Kidney capillary endothelial cell (primary cell): ENCODE data around the gene AVP.

Experiments
- DNase-seq: peaks from one replicate; pipeline ENCODE4 v3.0.0-alpha.2; 2018; ENCODE audit warnings: low spot score

The AVP gene

DNA sequence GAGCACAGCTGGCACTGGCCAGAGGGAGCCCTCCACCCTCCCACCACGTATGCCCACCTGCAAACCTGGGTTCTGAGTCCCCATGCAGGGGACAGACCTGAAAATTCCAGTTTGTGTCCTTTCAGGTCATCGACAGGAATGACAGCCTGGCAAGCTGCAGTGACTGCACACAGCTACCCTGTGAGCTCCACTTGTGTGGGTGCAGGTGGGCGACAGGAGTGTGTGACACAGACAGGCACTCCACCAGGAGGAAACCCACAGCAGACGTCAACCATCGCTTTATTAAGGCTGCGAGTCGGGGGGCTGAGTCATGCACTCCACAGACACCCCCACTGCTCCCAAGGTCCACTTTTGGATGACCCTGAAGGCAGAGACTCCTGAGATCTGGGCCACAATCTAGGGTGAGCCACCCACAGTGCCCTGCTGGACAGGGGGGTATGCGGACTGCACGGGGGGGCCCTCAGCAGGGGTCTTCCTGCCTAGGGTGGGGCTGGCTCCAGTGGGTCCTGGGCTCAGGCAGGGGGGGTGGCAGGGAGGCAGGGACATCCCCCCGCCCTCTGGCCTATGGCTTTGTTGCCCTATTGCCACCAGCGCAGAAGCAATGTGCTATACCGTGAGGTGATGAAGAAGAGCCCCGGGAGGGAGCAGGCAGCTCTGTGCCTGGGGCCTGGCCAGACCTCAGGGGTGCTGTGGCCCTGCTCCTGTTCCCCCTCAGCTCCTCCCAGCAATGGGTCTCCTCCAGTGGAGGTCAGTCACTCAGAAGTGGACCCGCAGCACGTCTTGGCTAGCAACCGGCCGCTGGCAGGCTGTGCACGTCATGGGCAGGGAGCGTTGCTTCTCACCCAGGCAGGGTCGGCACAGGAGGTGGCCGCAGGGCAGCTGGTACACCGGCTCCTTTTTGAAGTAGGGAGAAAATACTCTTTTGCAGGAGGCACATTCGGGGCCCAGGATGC is 25.1 kb upstream of the AVP start:
- DNase-seq = no peak

DNA sequence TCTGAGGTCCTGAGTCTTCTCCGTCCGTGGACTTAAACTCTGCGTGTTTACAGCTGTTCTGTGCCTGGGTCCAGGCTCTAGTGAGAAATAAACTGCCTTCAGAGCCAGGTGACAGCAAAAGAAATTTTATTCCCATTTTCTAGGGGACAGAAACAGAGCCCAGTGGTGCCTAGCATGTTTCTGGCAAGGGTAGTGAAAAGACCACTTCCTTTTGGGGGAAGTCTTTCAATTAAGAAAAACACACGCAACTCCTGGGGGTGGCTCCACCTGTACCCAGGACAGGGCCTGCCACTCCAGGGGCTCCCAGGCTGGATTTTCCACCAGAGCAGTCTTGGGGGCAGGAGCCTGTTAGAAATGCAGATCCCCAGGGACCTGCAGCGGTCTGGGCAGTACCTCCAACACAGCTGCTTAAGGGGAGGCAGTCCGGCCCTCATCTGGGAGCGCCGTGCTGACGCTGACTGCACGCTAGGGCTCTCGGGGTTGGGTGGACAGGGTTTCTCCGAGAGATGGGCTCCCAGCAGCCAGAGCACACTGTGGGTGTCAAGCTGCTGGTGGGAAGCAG is 23.0 kb upstream of the AVP start:
- DNase-seq = no peak

DNA sequence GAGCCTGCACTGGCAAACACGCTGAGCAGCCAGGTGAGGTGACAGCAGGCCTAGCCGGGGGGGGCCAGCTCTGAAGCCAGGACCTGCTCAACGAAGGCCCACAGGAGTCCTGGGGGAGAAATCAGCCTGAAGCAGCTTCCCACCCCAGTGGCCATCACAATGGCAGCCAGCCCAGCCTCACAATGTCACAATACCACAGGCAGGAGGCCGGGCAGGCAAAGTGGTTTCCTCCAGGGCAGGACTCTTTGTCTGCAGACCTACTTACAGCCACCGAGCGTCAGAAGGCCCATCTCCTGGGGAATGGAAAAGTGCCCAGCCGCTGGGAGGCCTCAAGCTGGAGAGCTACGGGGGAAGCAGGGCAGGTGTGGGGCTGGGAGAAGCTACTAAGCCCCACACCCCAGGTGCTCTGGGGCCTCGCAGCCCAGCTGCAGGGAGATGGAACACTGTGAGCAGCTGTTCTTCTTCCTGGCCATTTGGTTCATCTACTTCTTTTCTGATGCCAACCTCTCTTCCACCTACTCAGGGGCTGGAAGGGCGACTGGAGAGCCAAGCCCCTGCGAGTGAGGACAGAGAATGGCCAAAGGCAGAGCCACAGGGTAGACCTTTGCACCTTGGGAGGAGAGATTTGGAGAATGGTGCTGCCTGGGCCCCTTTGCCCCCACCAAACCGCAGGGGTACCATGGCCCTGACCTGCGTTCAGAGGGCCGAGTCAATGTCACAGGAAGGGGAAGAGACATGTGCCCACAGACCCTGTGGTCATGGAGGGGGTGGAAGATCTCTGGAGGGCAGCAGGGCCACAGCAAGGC is 22.3 kb upstream of the AVP start:
- DNase-seq = no peak

DNA sequence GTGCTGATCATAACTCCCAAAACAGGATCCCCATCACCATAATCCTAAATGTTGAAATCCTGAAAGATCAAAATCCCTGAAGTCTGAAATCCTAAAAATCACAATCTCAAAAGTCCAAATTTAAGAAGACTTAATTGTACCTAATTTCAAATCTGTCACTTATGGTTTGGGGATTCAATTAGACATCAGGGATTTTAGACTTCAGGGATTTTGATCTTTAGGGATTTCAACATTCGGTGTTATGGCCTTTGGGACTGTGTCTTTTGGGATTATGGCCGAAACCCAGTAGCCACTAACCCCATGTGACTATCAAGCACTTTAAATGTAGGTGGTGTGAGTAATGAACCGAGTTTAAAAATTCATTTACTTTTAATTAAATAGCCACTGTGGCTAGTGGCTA is 21.7 kb upstream of the AVP start:
- DNase-seq = no peak

DNA sequence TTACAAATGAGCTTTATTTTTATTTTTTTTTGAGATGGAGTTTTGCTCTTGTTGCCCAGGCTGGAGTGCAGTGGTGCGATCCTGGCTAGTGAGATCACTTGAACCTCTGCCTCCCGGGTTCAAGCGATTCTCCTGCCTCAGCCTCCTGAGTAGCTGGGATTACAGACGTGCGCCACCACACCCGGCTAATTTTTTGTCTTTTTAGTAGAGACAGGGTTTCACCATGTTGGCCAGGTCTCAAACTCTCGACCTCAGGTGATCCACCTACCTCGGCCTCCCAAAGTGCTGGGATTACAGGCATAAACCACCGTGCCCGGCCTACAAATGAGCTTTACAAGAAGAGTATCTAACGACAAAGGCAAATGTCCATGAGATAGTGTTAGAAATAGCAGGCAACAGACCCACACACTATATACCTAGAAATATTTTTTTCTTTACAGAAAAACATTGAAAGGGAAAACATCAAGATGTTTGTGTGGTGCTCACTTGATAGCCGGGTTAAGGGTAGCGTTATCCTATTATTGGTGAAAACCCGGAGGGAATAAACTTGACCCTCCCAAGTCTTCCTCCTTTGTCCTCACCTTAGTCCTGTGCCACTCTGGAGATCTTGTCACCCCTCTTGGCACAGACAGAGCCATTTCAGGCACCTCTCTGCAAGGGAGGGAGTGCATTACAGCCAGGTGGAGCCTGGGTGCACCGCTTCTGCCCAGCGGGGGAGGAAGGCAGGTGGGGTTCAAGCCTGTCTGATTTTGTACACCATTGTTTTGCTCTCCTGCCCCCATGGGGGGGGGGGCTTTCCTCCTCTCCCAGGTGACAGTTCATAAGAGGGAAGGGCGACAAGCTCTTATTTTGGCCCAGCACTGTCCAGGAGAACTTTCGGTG is 21.0 kb upstream of the AVP start:
- no peak for DNase-seq

DNA sequence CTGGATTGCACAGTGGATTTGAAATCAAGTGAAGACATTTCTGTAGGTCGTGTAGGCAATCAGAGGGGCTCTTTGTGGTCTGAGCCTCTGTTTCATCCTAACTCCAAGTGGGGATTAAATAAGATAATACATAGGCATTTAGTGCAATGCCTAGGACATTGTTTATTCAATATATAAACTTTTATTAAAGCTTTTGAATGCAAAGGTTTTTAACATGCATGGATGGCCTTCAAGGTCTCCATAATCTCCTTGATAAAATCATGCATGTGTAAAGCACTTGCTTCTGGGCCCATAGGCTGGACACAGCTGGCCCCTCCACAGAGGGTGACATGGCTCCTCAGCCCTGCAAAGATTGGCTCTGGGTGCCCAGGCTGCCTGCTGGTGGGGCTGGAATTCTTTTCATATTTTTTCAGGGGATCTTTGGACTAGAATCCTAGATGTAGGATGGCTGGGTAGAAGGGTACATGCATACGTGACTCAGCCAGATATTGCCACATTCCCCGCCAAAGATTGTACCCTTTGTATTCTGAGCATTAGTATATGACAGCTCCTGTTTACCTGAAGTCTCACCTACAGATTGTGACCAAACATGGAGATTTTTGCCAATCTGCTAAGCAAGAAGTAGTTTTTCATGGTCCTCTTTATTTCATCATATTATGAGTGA is 19.0 kb upstream of the AVP start:
- no peak for DNase-seq

DNA sequence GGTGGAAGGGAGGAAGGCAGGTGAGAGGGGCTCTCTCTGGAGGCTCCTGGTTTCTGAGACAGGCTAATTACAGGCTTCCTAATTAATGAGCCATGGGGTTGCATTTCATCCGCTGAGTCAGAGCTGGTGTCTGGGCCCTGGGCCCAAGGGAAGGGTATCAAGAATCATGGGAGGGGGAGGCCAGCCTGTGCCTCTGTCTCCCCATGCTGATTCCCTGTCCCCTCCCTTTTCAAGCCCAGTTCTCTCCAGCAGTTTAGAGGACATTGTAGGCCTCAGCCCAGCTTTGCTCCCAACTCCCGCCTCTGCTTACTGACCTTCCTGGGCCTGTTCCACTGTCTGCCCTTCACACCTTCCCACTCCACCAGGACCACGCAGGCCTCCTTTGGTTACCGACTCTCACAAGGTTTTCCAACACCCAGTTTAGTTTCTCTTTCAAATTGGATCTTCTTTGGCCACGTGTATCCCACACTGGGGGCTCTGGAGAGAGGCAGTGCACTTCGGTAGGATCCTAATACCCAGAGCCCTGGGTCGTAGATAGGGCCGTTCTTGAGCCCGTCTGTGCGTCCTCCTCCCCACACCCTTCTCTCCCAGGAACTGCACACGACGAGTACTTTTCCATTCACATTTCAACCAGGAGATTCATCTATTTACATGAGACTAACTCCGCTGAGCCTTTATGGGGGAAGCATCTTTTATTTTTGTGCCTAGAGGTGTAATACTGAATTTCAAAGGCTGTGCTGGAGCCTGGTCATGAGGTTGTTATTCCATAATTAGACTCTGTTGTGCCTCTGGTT is 18.2 kb upstream of the AVP start:
- DNase-seq = no peak

DNA sequence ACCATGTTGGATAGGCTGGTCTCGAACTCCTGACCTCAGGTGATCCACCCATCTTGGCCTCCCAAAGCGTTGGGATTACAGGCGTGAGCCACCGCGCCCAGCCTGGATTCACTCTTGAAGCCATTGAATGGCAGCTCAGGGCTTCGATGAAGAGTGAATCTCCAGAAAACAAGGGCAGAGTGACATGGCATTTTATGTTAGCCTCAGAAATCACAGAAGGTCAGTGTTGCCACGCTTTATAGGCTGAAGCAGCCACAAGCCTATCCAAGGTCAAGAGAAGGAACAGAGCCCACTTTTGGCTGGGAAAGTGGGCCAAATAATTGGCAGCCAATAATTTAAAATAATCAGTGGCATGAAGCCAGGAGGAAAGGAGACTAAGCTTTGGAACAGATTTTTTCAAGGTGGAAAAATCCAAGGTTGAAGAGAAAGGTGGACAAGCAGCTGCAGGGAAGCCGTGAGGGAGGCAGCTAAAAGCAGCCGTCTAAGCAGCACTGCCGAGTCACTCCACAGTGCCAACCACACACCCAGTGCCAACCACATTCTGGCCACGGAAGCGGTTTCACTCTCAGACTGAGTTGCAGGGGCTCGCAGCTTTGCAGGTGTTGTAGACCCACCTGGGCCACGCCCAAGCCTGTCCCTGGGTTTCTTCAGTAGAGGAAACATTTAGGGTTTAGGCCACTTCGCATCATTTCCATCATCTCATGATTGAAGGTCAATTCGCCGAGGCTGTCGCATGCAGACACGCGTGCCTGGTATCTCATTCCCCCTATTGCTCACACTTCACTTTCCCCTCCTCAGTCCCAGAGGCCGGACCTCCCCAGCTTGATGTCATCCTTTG is 17.4 kb upstream of the AVP start:
- no peak for DNase-seq

DNA sequence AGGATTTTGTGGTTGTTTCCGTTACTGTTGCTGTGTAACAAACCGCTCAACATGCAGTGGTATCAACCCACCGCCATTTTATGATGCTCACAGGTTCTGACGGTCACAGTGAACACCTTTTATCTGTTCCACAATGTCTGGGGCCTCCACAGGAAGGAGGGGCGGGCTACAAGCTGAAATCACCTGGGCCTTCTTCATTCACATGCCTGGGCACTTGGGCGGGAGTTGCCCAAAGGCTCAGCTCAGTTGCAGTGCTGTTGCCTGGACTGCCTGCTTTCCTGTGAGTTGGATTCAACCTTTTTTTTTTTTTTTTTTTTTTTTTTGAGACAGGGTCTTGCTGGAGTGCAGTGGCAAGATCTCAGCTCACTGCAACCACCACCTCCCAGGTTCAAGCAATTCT is 16.7 kb upstream of the AVP start:
- no peak for DNase-seq

DNA sequence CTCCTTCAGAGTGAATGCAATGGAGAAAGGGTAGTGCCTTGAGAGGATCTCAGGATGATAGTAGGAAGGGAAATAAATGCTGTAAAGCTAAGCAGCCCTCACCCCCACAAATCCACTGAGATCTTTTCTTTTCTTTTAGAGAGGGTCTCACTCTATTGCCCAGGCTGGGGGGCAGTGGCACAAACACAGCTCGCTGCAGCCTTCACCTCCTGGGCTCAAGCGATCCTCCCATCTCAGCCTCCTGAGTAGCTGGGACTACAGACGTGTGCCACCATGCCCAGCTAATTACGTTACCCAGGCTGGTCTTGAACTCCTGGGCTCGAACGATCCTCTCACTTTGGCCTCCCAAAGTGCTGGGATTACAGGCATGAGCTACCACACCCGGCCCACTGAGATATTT is 16.0 kb upstream of the AVP start:
- DNase-seq = no peak

DNA sequence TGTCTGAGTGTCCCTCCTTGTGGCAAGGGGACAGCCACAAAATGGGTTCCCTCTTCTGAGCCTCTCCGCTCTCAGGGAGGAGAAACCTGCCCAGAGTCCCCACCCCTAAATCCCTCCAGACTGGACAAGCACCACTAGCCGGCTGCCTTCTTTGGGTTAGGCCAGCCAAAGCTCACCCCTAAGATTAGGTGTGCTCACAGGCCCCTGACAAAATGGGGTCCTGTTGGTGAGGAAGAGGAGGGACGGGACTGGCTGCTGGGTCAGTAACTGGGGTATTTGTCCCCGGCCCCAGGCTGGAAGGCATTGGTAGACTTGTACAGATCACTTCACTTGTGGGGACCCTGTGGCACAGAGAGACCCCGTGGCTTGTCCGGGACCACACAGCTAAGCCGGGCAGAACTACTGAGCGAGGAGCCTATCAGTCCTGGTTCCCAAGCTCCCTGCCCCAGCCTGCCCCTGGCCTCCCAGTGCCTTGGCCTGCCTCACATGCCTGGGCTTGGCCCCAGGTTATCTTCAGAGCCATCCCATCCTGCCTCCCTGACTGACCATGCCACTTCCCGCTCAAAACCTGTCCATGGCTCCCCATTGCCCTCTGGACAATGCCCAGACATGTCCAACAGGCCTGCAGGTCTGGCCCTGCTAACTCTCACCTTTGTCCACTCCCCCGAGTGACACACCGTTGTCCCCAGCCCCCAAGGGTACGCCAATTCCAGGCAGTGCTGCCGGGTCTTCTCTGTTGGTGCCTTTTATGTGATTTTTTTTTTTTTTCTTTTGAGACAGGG is 10.5 kb upstream of the AVP start:
- DNase-seq = no peak

DNA sequence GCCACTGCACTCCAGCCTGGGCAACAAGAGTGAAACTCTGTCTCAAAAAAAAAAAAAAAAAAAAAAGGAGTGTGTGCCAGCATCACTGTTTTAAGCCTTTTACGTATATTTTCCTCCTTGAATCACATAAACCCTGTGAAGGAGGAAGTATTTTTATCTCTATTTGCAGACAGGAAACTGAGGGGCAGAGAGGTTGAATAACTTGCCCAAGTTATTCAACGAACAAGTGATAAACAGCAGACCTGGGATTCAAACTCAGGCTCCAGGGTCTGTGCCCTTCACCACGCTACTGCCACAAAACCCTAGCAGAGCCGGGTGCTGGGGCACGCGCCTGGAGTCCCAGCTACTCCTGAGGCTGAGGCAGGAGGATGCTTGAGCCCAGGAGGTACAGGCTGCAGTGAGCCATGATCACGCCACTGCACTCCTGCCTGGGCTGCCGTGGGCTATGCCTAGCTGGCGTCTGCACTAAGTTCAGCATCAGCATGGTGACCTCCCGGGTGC is 9.4 kb upstream of the AVP start:
- no peak for DNase-seq

DNA sequence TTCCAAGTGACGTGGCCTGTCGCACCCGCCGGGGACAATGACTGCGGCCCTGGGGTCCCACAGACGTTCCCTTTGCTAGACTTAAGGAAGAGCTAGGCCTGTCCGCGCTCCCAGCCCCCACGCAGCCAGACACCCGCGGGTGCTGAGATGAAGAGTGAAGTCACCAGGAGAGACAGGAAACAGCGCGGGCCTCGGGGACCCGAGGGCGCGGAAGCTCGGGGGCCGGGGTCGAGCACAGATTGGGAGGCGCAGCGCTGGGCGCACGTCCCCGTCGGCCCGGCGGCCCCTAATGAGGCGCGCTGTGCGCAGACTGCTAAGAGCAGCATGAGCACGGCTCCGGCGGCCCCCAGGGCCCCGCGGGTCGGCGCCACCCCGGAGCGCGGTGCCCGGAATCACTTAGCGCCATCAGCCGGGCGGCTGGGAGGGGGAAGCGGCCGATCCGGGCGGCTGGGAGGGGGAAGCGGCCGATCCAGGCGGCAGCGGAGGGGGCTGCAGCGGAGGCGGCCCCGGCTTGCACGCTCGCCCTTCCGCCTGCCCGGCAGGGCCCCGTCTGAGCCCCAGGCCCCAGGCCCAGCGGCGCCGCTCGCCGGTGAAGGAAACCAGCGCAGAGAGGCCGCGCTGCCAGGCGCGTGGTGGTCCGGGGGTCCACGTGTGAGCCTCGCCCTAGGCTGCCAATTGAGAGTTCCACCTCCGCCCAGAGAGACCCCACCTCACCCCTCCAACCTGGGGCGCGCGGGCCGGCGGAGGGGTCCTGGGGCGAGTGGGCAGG is 8.3 kb upstream of the AVP start:
- peak; percentile 27 for DNase-seq

DNA sequence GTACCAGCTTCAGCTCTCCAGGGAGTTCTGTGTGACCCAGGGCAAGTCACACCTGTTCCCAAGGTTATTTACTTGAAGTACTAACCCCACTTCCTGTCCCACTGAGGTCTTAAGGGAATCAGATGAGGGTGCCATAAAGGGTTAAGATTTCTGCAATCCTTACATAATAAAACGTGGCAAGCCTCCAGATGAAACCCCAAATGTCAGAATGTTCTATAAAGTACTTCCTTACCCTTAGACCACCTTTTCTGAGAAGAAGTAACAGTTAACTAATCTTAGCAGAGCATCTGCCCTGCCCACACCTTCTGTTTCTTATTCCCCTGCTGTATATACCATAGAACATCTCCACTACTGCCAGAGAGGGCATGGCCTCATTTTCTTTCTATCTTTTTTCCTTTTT is 6.0 kb upstream of the AVP start:
- no peak for DNase-seq

DNA sequence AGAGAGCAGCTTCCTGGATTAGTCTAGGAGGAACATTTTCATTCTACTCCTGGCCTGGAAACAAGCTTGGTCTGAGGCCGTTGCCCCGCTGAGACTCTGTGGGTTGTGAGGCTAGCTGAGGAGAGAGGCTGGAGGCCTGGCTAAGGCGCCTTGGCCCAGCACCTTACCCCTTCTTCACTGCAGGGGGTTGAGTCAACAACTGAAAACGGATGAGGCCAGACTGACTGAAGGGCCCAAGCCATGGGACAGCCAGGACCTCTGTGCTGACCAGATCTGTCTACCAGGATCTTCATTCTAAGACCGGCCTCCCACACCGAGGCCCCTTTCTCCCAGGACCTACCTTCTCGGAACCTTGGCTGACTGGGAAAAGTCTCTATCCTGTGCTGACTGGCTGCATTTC is 3.5 kb upstream of the AVP start:
- no peak for DNase-seq

DNA sequence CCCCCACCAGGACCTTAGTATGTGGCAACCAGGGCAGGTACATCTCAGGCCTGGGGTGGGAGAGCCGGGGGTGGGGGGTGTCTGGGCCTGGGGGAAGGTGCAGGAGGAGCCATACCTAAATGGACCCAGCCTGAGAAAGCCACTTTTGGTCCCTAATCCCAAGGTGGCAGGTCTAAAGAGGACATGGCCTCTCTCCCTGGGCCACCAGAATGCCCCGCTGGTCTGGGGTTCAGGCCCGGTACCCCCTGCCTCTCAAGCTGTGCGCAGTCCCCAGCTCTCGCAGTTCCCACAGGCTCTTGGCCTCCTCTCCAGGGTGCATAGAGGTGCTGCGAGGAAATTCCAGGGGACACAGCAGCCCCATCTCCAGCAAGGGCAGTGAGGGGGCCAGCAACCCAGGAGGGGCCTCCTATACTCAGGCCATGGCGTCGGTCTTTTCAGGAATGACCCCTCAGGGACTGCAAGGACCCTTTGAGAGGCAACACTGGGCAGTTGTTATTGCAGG is 1.1 kb upstream of the AVP start:
- DNase-seq = no peak

DNA sequence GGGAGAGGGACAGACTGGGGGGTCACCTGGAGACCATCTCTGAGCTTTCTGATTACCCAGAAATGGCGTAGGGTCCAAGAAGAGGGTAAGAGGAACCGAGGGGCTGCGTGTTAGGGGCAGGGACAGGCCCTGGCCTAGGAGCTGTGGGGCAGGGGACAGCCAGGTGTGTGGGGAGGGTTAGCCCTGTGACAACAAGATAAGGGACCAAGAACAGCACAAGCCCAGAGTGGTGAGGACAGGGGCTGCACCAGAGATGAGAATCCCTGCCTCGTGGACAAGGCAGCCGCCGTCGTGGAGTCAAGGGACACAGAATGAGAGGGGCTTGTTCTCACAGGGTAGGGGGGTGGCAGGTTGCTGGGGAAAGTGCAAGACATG is 449 bp upstream of the AVP start:
- DNase-seq = no peak
